Spinal cord (tissue), 10 donors: ENCODE results near the gene JAZF1. TPM values are rescaled to one million over a fixed set of nuclear protein-coding genes. Genes with fewer than 3 reads are reported as not detected.

Source experiments
- DNase-seq, 6 donors: peaks; one replicate each; pipeline versions ENCODE4 v3.0.0 to v3.0.0-alpha.2; 2013 to 2015; ENCODE audit warnings: low spot score in 6 of 6, low read depth in 4 of 6
- H3K27ac ChIP-seq: one replicate; pipeline ENCODE4 v1.5.1; 2013; ENCODE audit warnings: low read depth, low read length, control low read depth
- H3K27me3 ChIP-seq: one replicate; pipeline ENCODE4 v1.6.1; 2013; ENCODE audit warnings: low read length; ENCODE audit not compliant: control insufficient read depth, insufficient read depth
- H3K36me3 ChIP-seq: one replicate; pipeline ENCODE4 v1.6.1; 2013; ENCODE audit warnings: low read length; ENCODE audit not compliant: control insufficient read depth, insufficient read depth
- H3K4me1 ChIP-seq: one replicate; pipeline ENCODE4 v1.6.1; 2013; ENCODE audit warnings: low read length; ENCODE audit not compliant: control insufficient read depth, insufficient read depth
- H3K4me3 ChIP-seq: one replicate; pipeline ENCODE4 v1.5.1; 2013; ENCODE audit warnings: low read depth, low read length, control low read depth
- H3K9me3 ChIP-seq: one replicate; pipeline ENCODE4 v1.6.1; 2013; ENCODE audit warnings: low read length; ENCODE audit not compliant: control insufficient read depth, insufficient read depth
- WGBS: methylation state at CpG from one replicate; pipeline ENCODE4 v1.1.5; 2013; ENCODE audit warnings: missing lambda C conversion rate; ENCODE audit not compliant: insufficient coverage; 5-methylcytosine and 5-hydroxymethylcytosine counted together
- polyA plus RNA-seq, 2 donors: library from polyadenylated mRNA; unstranded; fragments of 120-200 nt; gene quantifications; one replicate each; pipeline ENCODE4 v1.2.1, GENCODE V29; 2013; ENCODE audit not compliant: insufficient read length in 2 of 2
- total RNA-seq, 2 donors: library from RNA; depleted of rRNA in 1 of 2; stranded (reverse); fragments of 120-200 nt in 1 of 2; fragments of >200 nt in 1 of 2; gene quantifications; one replicate each; pipeline versions ENCODE4 v1.2.3 to v1.2.4, GENCODE V29; 2013 to 2014
- donor health status: healthy.

Gene JAZF1
- total and polyA plus RNA-seq, 4 donors, result 20.7 to 66.0 (median 50.5) TPM

GRCh38 chr7:28217143-28217542, 36.5 kb upstream of the JAZF1 start:
- 47% methylated on average over 3 of the region's 3 CpGs for WGBS
- Histone ChIP-seq H3K9me3 (peaks cover 3% of the 10 kb centered on the region), H3K4me1 (no peaks in the 10 kb centered on the region), H3K27me3 (no peaks in the 10 kb centered on the region), H3K36me3 (no peaks in the 10 kb centered on the region), H3K27ac (no peak overlapping the region), H3K4me3 (no peak overlapping the region)
- no peak for DNase-seq

- H3K36me3 ChIP-seq, result no peaks in the 10 kb centered on the region
- DNase-seq, result no peak
- H3K4me3 ChIP-seq, result no peak overlapping the region
- no peaks in the 10 kb centered on the region for H3K27me3 ChIP-seq
- H3K9me3 ChIP-seq, result no peaks in the 10 kb centered on the region
- H3K27ac ChIP-seq, result no peak overlapping the region
- WGBS, result no CpG with 5 or more reads among the region's 1 CpG
- no peaks in the 10 kb centered on the region for H3K4me1 ChIP-seq
Measured at GRCh38 chr7:28211006-28211405, 30.4 kb upstream of the JAZF1 start.

- H3K27ac ChIP-seq, result no peak overlapping the region
- H3K4me3 ChIP-seq, result no peak overlapping the region
- H3K27me3 ChIP-seq, result no peaks in the 10 kb centered on the region
- DNase-seq, result no peak
- H3K36me3 ChIP-seq, result no peaks in the 10 kb centered on the region
- WGBS, result no CpG with 5 or more reads among the region's 2 CpGs
- H3K4me1 ChIP-seq, result no peaks in the 10 kb centered on the region
- H3K9me3 ChIP-seq, result no peaks in the 10 kb centered on the region
Measured at GRCh38 chr7:28208506-28208905, 27.9 kb upstream of the JAZF1 start.

GRCh38 chr7:28207486-28208158, 27.0 kb upstream of the JAZF1 start:
- H3K4me1 ChIP-seq, result no peaks in the 10 kb centered on the region
- WGBS, result no CpG with 5 or more reads among the region's 1 CpG
- H3K27ac ChIP-seq, result no peak overlapping the region
- no peak overlapping the region for H3K4me3 ChIP-seq
- H3K9me3 ChIP-seq, result no peaks in the 10 kb centered on the region
- no peaks in the 10 kb centered on the region for H3K36me3 ChIP-seq
- DNase-seq, result no peak
- H3K27me3 ChIP-seq, result no peaks in the 10 kb centered on the region

GRCh38 chr7:28205506-28205905, 24.9 kb upstream of the JAZF1 start:
- WGBS, result no CpG with 5 or more reads among the region's 3 CpGs
- no peaks in the 10 kb centered on the region for H3K4me1 ChIP-seq
- no peak overlapping the region for H3K4me3 ChIP-seq
- H3K9me3 ChIP-seq, result no peaks in the 10 kb centered on the region
- H3K27ac ChIP-seq, result no peak overlapping the region
- no peaks in the 10 kb centered on the region for H3K36me3 ChIP-seq
- no peaks in the 10 kb centered on the region for H3K27me3 ChIP-seq
- no peak for DNase-seq

- DNase-seq, result no peak
- no peaks in the 10 kb centered on the region for H3K4me1 ChIP-seq
- H3K4me3 ChIP-seq, result no peak overlapping the region
- no peak overlapping the region for H3K27ac ChIP-seq
- no peaks in the 10 kb centered on the region for H3K9me3 ChIP-seq
- H3K36me3 ChIP-seq, result no peaks in the 10 kb centered on the region
- no peaks in the 10 kb centered on the region for H3K27me3 ChIP-seq
- 83% methylated on average over 2 of the region's 5 CpGs for WGBS
Measured at GRCh38 chr7:28203508-28204240, 23.1 kb upstream of the JAZF1 start.

GRCh38 chr7:28202222-28202621, 21.6 kb upstream of the JAZF1 start:
- no peak for DNase-seq
- 99% methylated on average over 5 of the region's 9 CpGs for WGBS
- H3K27me3 ChIP-seq, result no peaks in the 10 kb centered on the region
- H3K4me1 ChIP-seq, result no peaks in the 10 kb centered on the region
- no peaks in the 10 kb centered on the region for H3K36me3 ChIP-seq
- no peak overlapping the region for H3K27ac ChIP-seq
- H3K9me3 ChIP-seq, result no peaks in the 10 kb centered on the region
- no peak overlapping the region for H3K4me3 ChIP-seq

- WGBS, result 55% methylated on average over 1 of the region's 1 CpG
- DNase-seq, result no peak
- no peak overlapping the region for H3K4me3 ChIP-seq
Measured at GRCh38 chr7:28201131-28201530, 20.5 kb upstream of the JAZF1 start.

GRCh38 chr7:28200598-28200997, 20.0 kb upstream of the JAZF1 start:
- DNase-seq, result no peak
- WGBS, result no CpG with 5 or more reads among the region's 2 CpGs
- no peak overlapping the region for H3K27ac ChIP-seq

More at GRCh38 chr7:28201131-28201530, 20.5 kb upstream of the JAZF1 start:
- H3K27me3 ChIP-seq, result no peaks in the 10 kb centered on the region
- H3K36me3 ChIP-seq, result no peaks in the 10 kb centered on the region
- no peaks in the 10 kb centered on the region for H3K4me1 ChIP-seq
- H3K9me3 ChIP-seq, result no peaks in the 10 kb centered on the region
- no peak overlapping the region for H3K27ac ChIP-seq

GRCh38 chr7:28199021-28199510, 18.5 kb upstream of the JAZF1 start:
- DNase-seq, result no peak
- no peaks in the 10 kb centered on the region for H3K36me3 ChIP-seq
- no peaks in the 10 kb centered on the region for H3K4me1 ChIP-seq
- H3K4me3 ChIP-seq, result no peak overlapping the region
- no peaks in the 10 kb centered on the region for H3K27me3 ChIP-seq
- H3K9me3 ChIP-seq, result no peaks in the 10 kb centered on the region
- 100% methylated on average over 2 of the region's 3 CpGs for WGBS
- H3K27ac ChIP-seq, result no peak overlapping the region

More at GRCh38 chr7:28200598-28200997, 20.0 kb upstream of the JAZF1 start:
- H3K9me3 ChIP-seq, result no peaks in the 10 kb centered on the region
- H3K4me3 ChIP-seq, result no peak overlapping the region
- H3K36me3 ChIP-seq, result no peaks in the 10 kb centered on the region
- no peaks in the 10 kb centered on the region for H3K27me3 ChIP-seq
- H3K4me1 ChIP-seq, result no peaks in the 10 kb centered on the region
